C4-2B (cell line): ENCODE measurements around the gene USP17L12.
"Not testable (repeated sequence)": the region's sequence is repeated elsewhere in the genome, so short reads cannot be mapped to it uniquely, and the experiment has no call there.

ENCODE experiments used
- CTCF ChIP-seq: fragments of 450-650 bp; conservative IDR thresholded peaks from 2 replicates; pipeline ENCODE4 v1.5.1; 2017; ENCODE audit warnings: mild to moderate bottlenecking
- ZFX ChIP-seq: fragments of 450-650 bp; IDR thresholded peaks from 2 replicates; pipeline ENCODE4 v1.6.1; 2017

GRCh38 chr4:9253078-9253477, 33.1 kb downstream of the USP17L12 start, which contains the start of gene USP17L19:
- not testable (repeated sequence) for TF ChIP-seq CTCF, ZFX
